Endothelial cell (in vitro differentiated cells): Measurements from ENCODE around the gene AGTR1. TPM values are rescaled to one million over a fixed set of nuclear protein-coding genes. Genes with fewer than 3 reads are reported as not detected.
"Not testable (repeated sequence)": the region's sequence is repeated elsewhere in the genome, so short reads cannot be mapped to it uniquely, and the experiment has no call there.

Experiments
- DNase-seq: peaks from one replicate; pipeline ENCODE4 v3.0.0; 2021; ENCODE audit warnings: low spot score
- H3K27ac Mint-ChIP-seq: one replicate; pipeline ENCODE4 v1.8.0; 2021; ENCODE audit warnings: mixed read lengths, inconsistent platforms; ENCODE audit not compliant: unreplicated experiment
- H3K27me3 Mint-ChIP-seq: one replicate; pipeline ENCODE4 v1.8.0; 2021; ENCODE audit warnings: mild to moderate bottlenecking, moderate library complexity, mixed read lengths, inconsistent platforms; ENCODE audit not compliant: unreplicated experiment
- H3K36me3 Mint-ChIP-seq: one replicate; pipeline ENCODE4 v1.8.0; 2021; ENCODE audit warnings: mild to moderate bottlenecking, low read depth, mixed read lengths, inconsistent platforms; ENCODE audit not compliant: unreplicated experiment
- H3K4me1 Mint-ChIP-seq: one replicate; pipeline ENCODE4 v1.8.0; 2021; ENCODE audit warnings: mild to moderate bottlenecking, mixed read lengths, inconsistent platforms; ENCODE audit not compliant: unreplicated experiment
- H3K4me3 Mint-ChIP-seq: one replicate; pipeline ENCODE4 v1.8.0; 2021; ENCODE audit warnings: mild to moderate bottlenecking, mixed read lengths, inconsistent platforms; ENCODE audit not compliant: unreplicated experiment
- H3K9me3 Mint-ChIP-seq: one replicate; pipeline ENCODE4 v1.8.0; 2021; ENCODE audit warnings: mixed read lengths, inconsistent platforms; ENCODE audit not compliant: unreplicated experiment
- total RNA-seq: library from RNA; stranded (reverse); fragmentation: NEBNext Ultra II Directional; extraction: Animal tissue kit (Norgen Biotek cat#: 25700); gene quantifications from one replicate; pipeline ENCODE4 v1.2.1, GENCODE V29; 2021; ENCODE audit not compliant: unreplicated experiment
- TF ChIP-seq, protein P1 (sequence below): fragments of 200-600 bp; sonication (generic); IDR thresholded peaks from one replicate; pipeline ENCODE4 v1.5.0; 2021; ENCODE audit warnings: antibody characterized with exemption; ENCODE audit not compliant: unreplicated experiment

AGTR1 gene
- total RNA-seq, 1 donor from 2014 or later = not detected

DNA sequence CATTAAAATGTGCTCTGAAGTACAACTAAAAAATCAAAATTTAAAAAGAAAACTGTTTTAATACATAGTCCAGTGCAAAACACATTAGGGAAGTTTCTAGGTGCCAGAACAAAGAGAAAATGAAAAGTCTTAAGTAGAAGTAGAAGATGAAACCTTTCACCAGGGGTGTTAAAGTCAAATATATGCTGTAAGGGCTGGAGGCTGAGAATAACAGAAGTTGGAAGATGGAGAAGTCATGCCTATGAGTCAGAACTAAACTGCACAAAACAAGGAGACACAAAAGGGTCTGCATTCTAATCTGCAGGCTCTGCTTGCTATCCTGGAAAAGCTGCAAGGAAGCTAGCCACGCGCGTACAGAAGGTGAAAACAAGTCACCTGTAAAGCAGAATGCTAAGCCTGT lies 81.2 kb downstream of the AGTR1 start:
- Mint-ChIP-seq H3K9me3 (no peaks in the 10 kb centered on the region), H3K27me3 (no peaks in the 10 kb centered on the region), H3K4me3 (no peak overlapping the region), H3K36me3 (no peaks in the 10 kb centered on the region), H3K4me1 (peaks cover 3% of the 10 kb centered on the region), H3K27ac (no peak overlapping the region)
- TF ChIP-seq, protein P1, sequence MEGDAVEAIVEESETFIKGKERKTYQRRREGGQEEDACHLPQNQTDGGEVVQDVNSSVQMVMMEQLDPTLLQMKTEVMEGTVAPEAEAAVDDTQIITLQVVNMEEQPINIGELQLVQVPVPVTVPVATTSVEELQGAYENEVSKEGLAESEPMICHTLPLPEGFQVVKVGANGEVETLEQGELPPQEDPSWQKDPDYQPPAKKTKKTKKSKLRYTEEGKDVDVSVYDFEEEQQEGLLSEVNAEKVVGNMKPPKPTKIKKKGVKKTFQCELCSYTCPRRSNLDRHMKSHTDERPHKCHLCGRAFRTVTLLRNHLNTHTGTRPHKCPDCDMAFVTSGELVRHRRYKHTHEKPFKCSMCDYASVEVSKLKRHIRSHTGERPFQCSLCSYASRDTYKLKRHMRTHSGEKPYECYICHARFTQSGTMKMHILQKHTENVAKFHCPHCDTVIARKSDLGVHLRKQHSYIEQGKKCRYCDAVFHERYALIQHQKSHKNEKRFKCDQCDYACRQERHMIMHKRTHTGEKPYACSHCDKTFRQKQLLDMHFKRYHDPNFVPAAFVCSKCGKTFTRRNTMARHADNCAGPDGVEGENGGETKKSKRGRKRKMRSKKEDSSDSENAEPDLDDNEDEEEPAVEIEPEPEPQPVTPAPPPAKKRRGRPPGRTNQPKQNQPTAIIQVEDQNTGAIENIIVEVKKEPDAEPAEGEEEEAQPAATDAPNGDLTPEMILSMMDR = no peak
- no peak for DNase-seq

DNA sequence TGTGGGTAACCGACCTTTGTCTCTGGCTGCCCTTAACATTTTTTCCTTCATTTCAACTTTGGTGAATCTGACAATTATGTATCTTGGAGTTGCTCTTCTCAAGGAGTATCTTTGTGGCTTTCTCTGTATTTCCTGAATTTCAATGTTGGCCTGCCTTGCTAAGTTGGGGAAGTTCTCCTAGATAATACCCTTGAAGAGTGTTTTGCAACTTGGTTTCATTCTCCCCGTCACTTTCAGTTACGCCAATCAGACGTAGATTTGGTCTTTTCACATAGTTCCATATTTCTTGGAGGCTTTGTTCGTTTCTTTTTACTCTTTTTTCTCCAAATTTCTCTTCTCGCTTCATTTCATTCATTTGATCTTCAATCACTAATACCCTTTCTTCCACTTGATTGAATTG lies 87.3 kb downstream of the AGTR1 start:
- not testable (repeated sequence) for H3K9me3 Mint-ChIP-seq, H3K27ac Mint-ChIP-seq, H3K27me3 Mint-ChIP-seq, H3K36me3 Mint-ChIP-seq, H3K4me1 Mint-ChIP-seq, DNase-seq, H3K4me3 Mint-ChIP-seq

- not testable (repeated sequence) for H3K9me3 Mint-ChIP-seq, H3K36me3 Mint-ChIP-seq, H3K27ac Mint-ChIP-seq, H3K4me3 Mint-ChIP-seq, DNase-seq, H3K4me1 Mint-ChIP-seq, H3K27me3 Mint-ChIP-seq
Observed at GRCh38 chr3:148786159-148786558, 88.5 kb downstream of the AGTR1 start.

- no peak for DNase-seq
- Mint-ChIP-seq H3K27ac (no peak overlapping the region), H3K4me1 (peaks cover 3% of the 10 kb centered on the region), H3K9me3 (no peaks in the 10 kb centered on the region), H3K4me3 (no peak overlapping the region), H3K36me3 (no peaks in the 10 kb centered on the region), H3K27me3 (no peaks in the 10 kb centered on the region)
- TF ChIP-seq, protein P1 = no peak
Observed at GRCh38 chr3:148789146-148789545, 91.4 kb downstream of the AGTR1 start.

DNA sequence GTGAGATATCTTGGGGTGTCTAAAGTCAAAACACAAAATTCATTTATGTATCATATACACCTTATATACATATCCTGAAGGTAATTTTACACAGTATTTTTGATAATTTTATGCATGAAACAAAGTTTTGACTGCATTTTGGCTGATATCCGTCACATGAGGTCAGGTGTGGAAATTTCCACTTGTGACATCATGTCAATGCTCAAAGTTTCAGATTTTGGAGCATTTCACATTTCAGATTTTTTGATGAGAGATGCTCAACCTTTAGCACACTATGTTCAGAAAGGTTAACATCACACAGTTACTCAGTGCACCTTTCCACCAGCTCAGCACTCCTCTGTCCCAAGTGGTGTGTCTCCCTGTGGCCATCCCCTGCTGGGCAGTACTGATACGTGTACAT lies 92.2 kb downstream of the AGTR1 start:
- no peak overlapping the region for H3K4me3 Mint-ChIP-seq
- TF ChIP-seq, protein P1 = no peak
- peaks cover under 1% of the 10 kb centered on the region for H3K27me3 Mint-ChIP-seq
- H3K27ac Mint-ChIP-seq = no peak overlapping the region
- no peaks in the 10 kb centered on the region for H3K36me3 Mint-ChIP-seq
- peaks cover 3% of the 10 kb centered on the region for H3K4me1 Mint-ChIP-seq
- H3K9me3 Mint-ChIP-seq = no peaks in the 10 kb centered on the region
- DNase-seq = no peak

DNA sequence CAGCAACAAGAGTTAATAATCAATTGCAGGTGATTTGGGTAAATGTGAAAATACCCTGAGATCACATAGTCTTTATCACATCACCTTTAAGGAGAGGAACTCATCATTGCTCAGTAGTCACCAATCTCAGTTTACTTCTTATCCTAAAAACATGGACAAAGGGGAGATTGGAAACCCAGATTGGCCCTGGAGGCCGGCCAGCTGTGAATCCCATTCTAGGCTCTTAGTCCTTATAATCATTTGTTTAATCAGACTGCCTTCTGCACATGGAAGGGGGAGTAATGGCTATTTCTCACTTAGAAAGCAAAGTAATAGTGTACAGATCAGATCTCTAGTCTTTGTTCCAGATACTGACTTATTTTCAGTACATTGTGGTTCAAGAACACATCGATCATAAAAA lies 92.7 kb downstream of the AGTR1 start:
- Mint-ChIP-seq H3K4me3 (no peak overlapping the region), H3K4me1 (peaks cover 3% of the 10 kb centered on the region), H3K36me3 (no peaks in the 10 kb centered on the region), H3K9me3 (no peaks in the 10 kb centered on the region), H3K27me3 (peaks cover 1% of the 10 kb centered on the region), H3K27ac (no peak overlapping the region)
- TF ChIP-seq, protein P1 = no peak
- no peak for DNase-seq
